HEK293 (cell line): ENCODE data around the gene CTSF.

Experiments used
- CTCF ChIA-PET: fragments of 350-600 bp; formaldehyde crosslinking; extraction: SDS; loops from one replicate; lab custom pipeline; 2021; ENCODE audit warnings: antibody characterized with exemption; lab: Yijun Ruan, JAX
- POLR2A ChIA-PET: fragments of 300-600 bp; formaldehyde crosslinking; extraction: SDS; loops from one replicate; lab custom pipeline; 2020; ENCODE audit warnings: antibody characterized with exemption, inconsistent platforms; lab: Yijun Ruan, JAX
- H3K27ac ChIP-seq: fragments of 200-500 bp; sonication (Bioruptor generic); 2 replicates; pipeline ENCODE4 v1.5.1; 2014; ENCODE audit warnings: low read depth, low read length, control low read depth, inconsistent platforms; ENCODE audit errors: extremely low read depth
- H3K36me3 ChIP-seq, 2 experiments: fragments of 200-500 bp in 1 of 2; sonication (Bioruptor generic) in 1 of 2; 1 replicate in 1 of 2; 2 replicates in 1 of 2; pipeline ENCODE4 v1.5.1; 2014 to 2017; ENCODE audit warnings: inconsistent platforms in 2 of 2, low read length in 2 of 2; ENCODE audit not compliant: control insufficient read depth in 2 of 2, insufficient read depth in 1 of 2
- H3K4me1 ChIP-seq: fragments of 200-500 bp; sonication (Bioruptor generic); 2 replicates; pipeline ENCODE4 v1.5.1; 2014; ENCODE audit warnings: mild to moderate bottlenecking, low read length, inconsistent platforms; ENCODE audit not compliant: control insufficient read depth, insufficient read depth
- H3K4me3 ChIP-seq: 2 replicates; pipeline ENCODE4 v1.5.1; 2011; ENCODE audit warnings: low read depth, mild to moderate bottlenecking, control low read depth, low read length, moderate library complexity
- H3K9me3 ChIP-seq: fragments of 200-500 bp; sonication (Bioruptor generic); 2 replicates; pipeline ENCODE4 v1.5.1; 2014; ENCODE audit warnings: low read depth, low read length, inconsistent platforms; ENCODE audit not compliant: control insufficient read depth, insufficient read depth
- BCL11B ChIP-seq: fragments of 450-650 bp; formaldehyde crosslinking; IDR thresholded peaks from 2 replicates; pipeline ENCODE4 v1.5.1; 2016; ENCODE audit warnings: low read depth, missing biosample characterization, missing genetic modification characterization
- FEZF1 ChIP-seq: fragments of 450-650 bp; formaldehyde crosslinking; IDR thresholded peaks from 2 replicates; pipeline ENCODE4 v1.5.1; 2016; ENCODE audit warnings: missing biosample characterization, missing genetic modification characterization
- GLI4 ChIP-seq: fragments of 450-650 bp; formaldehyde crosslinking; IDR thresholded peaks from 2 replicates; pipeline ENCODE4 v1.5.1; 2016; ENCODE audit warnings: missing biosample characterization, missing genetic modification characterization
- HOXA7 ChIP-seq: sonication (generic); formaldehyde crosslinking; IDR thresholded peaks from 2 replicates; pipeline ENCODE4 v1.8.1; 2022; ENCODE audit warnings: missing genetic modification reagents, borderline replicate concordance
- KLF16 ChIP-seq: fragments of 450-650 bp; formaldehyde crosslinking; IDR thresholded peaks from 2 replicates; pipeline ENCODE4 v1.5.1; 2017; ENCODE audit warnings: missing biosample characterization, missing genetic modification characterization
- KLF17 ChIP-seq: fragments of 450-650 bp; formaldehyde crosslinking; IDR thresholded peaks from 2 replicates; pipeline ENCODE4 v1.5.1; 2016; ENCODE audit warnings: missing biosample characterization, missing genetic modification characterization
- REPIN1 ChIP-seq: fragments of 450-650 bp; formaldehyde crosslinking; IDR thresholded peaks from 2 replicates; pipeline ENCODE4 v1.5.1; 2017; ENCODE audit warnings: missing biosample characterization, missing genetic modification characterization, low read depth
- REST ChIP-seq: fragments of 450-650 bp; formaldehyde crosslinking; IDR thresholded peaks from 2 replicates; pipeline ENCODE4 v1.5.1; 2016; ENCODE audit warnings: missing biosample characterization, missing genetic modification characterization
- SP7 ChIP-seq: fragments of 450-650 bp; formaldehyde crosslinking; IDR thresholded peaks from 2 replicates; pipeline ENCODE4 v1.5.1; 2016; ENCODE audit warnings: missing biosample characterization, missing genetic modification characterization
- TCF7L2 ChIP-seq: IDR thresholded peaks from 2 replicates; pipeline ENCODE4 v1.6.1; 2011; ENCODE audit warnings: low read depth, mild to moderate bottlenecking, inconsistent platforms, low read length, moderate library complexity, borderline replicate concordance
- ZBTB48 ChIP-seq: fragments of 450-650 bp; formaldehyde crosslinking; IDR thresholded peaks from 2 replicates; pipeline ENCODE4 v1.5.1; 2016; ENCODE audit warnings: missing biosample characterization, missing genetic modification characterization
- ZFP37 ChIP-seq: fragments of 450-650 bp; formaldehyde crosslinking; IDR thresholded peaks from 2 replicates; pipeline ENCODE4 v1.5.1; 2016; ENCODE audit warnings: missing biosample characterization, missing genetic modification characterization
- ZNF114 ChIP-seq: fragments of 450-650 bp; formaldehyde crosslinking; IDR thresholded peaks from 2 replicates; pipeline ENCODE4 v1.5.0; 2017; ENCODE audit warnings: missing biosample characterization, missing genetic modification characterization
- ZNF18 ChIP-seq: fragments of 450-650 bp; formaldehyde crosslinking; IDR thresholded peaks from 2 replicates; pipeline ENCODE4 v1.5.1; 2016; ENCODE audit warnings: missing biosample characterization, missing genetic modification characterization
- ZNF19 ChIP-seq: fragments of 450-650 bp; formaldehyde crosslinking; IDR thresholded peaks from 2 replicates; pipeline ENCODE4; 2016; ENCODE audit warnings: missing biosample characterization, missing genetic modification characterization, low read depth
- ZNF274 ChIP-seq, 2 experiments: fragments of 200-500 bp in 1 of 2; fragments of 450-650 bp in 1 of 2; sonication (Bioruptor generic) in 1 of 2; formaldehyde crosslinking in 1 of 2; IDR thresholded peaks; 2 replicates each; pipeline versions ENCODE4 v1.5.1 to v1.6.1; 2014 to 2016; ENCODE audit warnings: borderline replicate concordance in 1 of 2, inconsistent platforms in 1 of 2, low read length in 1 of 2, missing biosample characterization in 1 of 2, missing genetic modification characterization in 1 of 2
- ZNF341 ChIP-seq: fragments of 450-650 bp; formaldehyde crosslinking; IDR thresholded peaks from 2 replicates; pipeline ENCODE4; 2016; ENCODE audit warnings: low read depth, missing biosample characterization, missing genetic modification characterization
- ZNF354C ChIP-seq: fragments of 450-650 bp; formaldehyde crosslinking; IDR thresholded peaks from 2 replicates; pipeline ENCODE4 v1.5.1; 2016; ENCODE audit warnings: missing biosample characterization, missing genetic modification characterization, low read depth, borderline replicate concordance
- ZNF37A ChIP-seq: fragments of 450-650 bp; IDR thresholded peaks from 2 replicates; pipeline ENCODE4 v1.5.1; 2018; ENCODE audit warnings: missing biosample characterization, missing genetic modification characterization
- ZNF416 ChIP-seq: fragments of 450-650 bp; formaldehyde crosslinking; IDR thresholded peaks from 2 replicates; pipeline ENCODE4 v1.5.1; 2016; ENCODE audit warnings: missing biosample characterization, missing genetic modification characterization
- ZNF510 ChIP-seq: fragments of 450-650 bp; formaldehyde crosslinking; IDR thresholded peaks from 2 replicates; pipeline ENCODE4 v1.5.1; 2018; ENCODE audit warnings: mild to moderate bottlenecking, missing genetic modification characterization, missing biosample characterization; ENCODE audit not compliant: insufficient replicate concordance
- ZNF549 ChIP-seq: fragments of 450-650 bp; IDR thresholded peaks from 2 replicates; pipeline ENCODE4 v1.5.1; 2018; ENCODE audit warnings: missing biosample characterization, missing genetic modification characterization, mild to moderate bottlenecking, inconsistent platforms, moderate library complexity
- ZNF571 ChIP-seq: fragments of 450-650 bp; formaldehyde crosslinking; IDR thresholded peaks from 2 replicates; pipeline ENCODE4 v1.5.0; 2017; ENCODE audit warnings: missing biosample characterization, missing genetic modification characterization
- ZSCAN18 ChIP-seq: fragments of 450-650 bp; formaldehyde crosslinking; IDR thresholded peaks from 2 replicates; pipeline ENCODE4 v1.5.1; 2016; ENCODE audit warnings: missing biosample characterization, missing genetic modification characterization
- TF ChIP-seq, protein P1 (sequence below): fragments of 450-650 bp; formaldehyde crosslinking; IDR thresholded peaks from 2 replicates; pipeline ENCODE4 v1.5.1; 2016; ENCODE audit warnings: missing biosample characterization, missing genetic modification characterization

The CTSF gene

GRCh38 chr11:66616379-66617154 is 48.2 kb upstream of the CTSF start, which contains the start of gene RBM14:
Gene RBM14, plus strand, starts transcription at chr11:66616630. Its CDS starts 91 bp downstream, at chr11:66616721.
- no peaks in the 10 kb centered on the region for H3K9me3 ChIP-seq
- ChIA-PET POLR2A (interaction anchor here (0.5 to 2.5 kb wide), 34 partner anchors 8 to 1542 kb away, joined by 3 to 98 read pairs (median 4); partner anchors contain the start of genes CCDC87, CCS, DPP3 and PELI3), CTCF (no interaction called here)
- peak within 1 kb of the TSS; percentile 75 for H3K4me3 ChIP-seq
- H3K36me3 ChIP-seq, result peaks cover 11 to 39% of the 10 kb centered on the region in 2 experiments; a peak in 2 of 3 replicates
- H3K27ac ChIP-seq, result peak within 1 kb of the TSS; percentile 95
- 0 out of 2 replicates have a peak, but pooled peaks cover 3% of the 10 kb centered on the region for H3K4me1 ChIP-seq
- TF ChIP-seq ZNF19 (tag by site-specific recombination) (no peak), ZNF18 (no peak), KLF16 (peak; percentile 5), ZNF510 (tag by site-specific recombination) (no peak), BCL11B (no peak), KLF17 (peak; percentile 21; the same call in 1 of the 2 replicates), HOXA7 (no peak), ZBTB48 (tag by site-specific recombination) (no peak), ZFP37 (tag by site-specific recombination) (peak; percentile 84), GLI4 (tag by site-specific recombination) (peak; percentile 33; the same call in 1 of the 2 replicates), ZNF416 (no peak), ZNF354C (tag by site-specific recombination) (no peak), TCF7L2 (no peak), ZNF114 (tag by site-specific recombination) (no peak), REST (no peak), ZNF341 (tag by site-specific recombination) (peak; percentile 99), SP7 (peak; percentile 44), ZNF549 (no peak), ZNF571 (tag by site-specific recombination) (no peak), ZNF274 (IDR thresholded peaks at IDR 0.05; ENCODE audit: low read length) (no peak), ZNF274 (tag by site-specific recombination; IDR thresholded peaks at IDR 0.05; ENCODE audit: borderline replicate concordance) (no peak), FEZF1 (no peak), ZSCAN18 (tag by site-specific recombination) (no peak), REPIN1 (tag by site-specific recombination) (no peak), ZNF37A (tag by site-specific recombination) (no peak)
- TF ChIP-seq, protein P1, sequence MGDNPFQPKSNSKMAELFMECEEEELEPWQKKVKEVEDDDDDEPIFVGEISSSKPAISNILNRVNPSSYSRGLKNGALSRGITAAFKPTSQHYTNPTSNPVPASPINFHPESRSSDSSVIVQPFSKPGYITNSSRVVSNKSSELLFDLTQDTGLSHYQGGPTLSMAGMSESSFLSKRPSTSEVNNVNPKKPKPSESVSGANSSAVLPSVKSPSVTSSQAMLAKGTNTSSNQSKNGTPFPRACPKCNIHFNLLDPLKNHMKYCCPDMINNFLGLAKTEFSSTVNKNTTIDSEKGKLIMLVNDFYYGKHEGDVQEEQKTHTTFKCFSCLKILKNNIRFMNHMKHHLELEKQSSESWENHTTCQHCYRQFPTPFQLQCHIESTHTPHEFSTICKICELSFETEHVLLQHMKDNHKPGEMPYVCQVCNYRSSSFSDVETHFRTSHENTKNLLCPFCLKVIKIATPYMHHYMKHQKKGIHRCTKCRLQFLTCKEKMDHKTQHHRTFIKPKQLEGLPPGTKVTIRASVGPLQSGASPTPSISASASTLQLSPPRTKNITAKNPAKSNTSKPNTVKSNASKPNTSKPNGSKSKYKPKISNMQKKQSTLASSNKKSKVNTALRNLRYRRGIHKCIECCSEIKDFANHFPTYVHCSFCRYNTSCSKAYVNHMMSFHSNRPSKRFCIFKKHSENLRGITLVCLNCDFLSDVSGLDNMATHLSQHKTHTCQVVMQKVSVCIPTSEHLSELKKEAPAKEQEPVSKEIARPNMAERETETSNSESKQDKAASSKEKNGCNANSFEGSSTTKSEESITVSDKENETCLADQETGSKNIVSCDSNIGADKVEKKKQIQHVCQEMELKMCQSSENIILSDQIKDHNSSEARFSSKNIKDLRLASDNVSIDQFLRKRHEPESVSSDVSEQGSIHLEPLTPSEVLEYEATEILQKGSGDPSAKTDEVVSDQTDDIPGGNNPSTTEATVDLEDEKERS (tag by site-specific recombination), result no peak
